ENCODE measurements around the gene FOLR2.

The FOLR2 gene

DNA sequence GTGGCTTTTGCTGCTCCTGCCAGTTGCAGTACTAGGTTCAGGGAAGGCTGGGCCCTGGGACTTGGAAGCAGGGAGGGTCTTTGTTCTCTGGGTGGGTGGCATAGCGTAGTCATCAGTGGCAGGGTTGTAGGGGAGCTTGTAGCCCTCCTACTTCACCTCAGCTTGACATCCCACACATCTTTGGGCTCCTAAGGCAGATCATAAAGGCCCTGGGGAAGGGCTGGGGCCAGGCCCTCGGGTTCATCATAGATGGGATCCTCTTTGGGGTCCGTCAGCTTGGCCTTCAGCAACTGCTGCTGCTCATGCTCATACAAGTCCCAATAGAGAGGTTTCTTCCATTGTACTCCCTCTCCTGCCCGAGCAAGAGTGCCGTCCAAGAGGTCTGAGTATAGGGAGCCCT lies 33.4 kb downstream of the FOLR2 start:
- TF ChIP-seq, protein P1, sequence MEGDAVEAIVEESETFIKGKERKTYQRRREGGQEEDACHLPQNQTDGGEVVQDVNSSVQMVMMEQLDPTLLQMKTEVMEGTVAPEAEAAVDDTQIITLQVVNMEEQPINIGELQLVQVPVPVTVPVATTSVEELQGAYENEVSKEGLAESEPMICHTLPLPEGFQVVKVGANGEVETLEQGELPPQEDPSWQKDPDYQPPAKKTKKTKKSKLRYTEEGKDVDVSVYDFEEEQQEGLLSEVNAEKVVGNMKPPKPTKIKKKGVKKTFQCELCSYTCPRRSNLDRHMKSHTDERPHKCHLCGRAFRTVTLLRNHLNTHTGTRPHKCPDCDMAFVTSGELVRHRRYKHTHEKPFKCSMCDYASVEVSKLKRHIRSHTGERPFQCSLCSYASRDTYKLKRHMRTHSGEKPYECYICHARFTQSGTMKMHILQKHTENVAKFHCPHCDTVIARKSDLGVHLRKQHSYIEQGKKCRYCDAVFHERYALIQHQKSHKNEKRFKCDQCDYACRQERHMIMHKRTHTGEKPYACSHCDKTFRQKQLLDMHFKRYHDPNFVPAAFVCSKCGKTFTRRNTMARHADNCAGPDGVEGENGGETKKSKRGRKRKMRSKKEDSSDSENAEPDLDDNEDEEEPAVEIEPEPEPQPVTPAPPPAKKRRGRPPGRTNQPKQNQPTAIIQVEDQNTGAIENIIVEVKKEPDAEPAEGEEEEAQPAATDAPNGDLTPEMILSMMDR (IDR thresholded peaks at IDR 0.05), result no peak

DNA sequence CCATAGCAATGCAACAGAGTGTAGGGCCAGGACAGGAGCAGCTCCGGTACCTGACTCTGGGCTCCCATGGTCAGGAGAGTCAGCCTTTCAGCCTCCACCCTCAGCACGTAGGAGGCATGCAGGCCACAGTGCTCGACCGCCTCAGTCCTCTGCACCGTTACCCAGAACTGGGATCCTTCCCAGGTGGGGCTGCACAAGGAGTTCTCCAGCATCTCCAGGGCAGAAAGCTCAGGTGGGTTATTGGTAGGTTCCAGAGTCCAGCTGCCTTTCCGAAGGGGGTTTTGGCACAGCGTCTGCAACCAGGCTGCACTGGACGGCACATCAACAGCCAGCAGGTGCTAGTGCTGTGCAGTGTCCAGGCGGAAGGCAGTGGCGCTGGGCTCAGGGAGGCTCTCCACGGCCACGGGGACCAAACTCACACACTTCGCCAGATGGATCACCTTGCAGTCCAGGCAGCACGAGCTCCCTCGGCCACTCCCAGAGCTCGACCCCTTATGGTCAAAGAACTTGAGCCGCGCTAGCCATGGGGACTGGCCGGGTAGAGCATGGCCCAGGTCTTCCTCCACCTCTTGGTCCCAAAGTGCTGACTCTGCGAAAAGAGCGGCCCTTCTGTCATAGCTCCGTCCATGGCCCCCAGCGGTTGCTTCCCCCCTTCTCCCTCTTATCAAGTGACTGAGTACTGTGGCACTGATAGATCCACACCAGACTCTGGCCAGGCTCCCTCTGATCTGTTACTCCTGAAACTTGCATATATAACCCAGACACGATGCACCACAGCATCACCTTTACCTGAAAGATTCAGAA lies 34.3 kb downstream of the FOLR2 start:
- TF ChIP-seq, protein P1 (IDR thresholded peaks at IDR 0.05), result no peak

DNA sequence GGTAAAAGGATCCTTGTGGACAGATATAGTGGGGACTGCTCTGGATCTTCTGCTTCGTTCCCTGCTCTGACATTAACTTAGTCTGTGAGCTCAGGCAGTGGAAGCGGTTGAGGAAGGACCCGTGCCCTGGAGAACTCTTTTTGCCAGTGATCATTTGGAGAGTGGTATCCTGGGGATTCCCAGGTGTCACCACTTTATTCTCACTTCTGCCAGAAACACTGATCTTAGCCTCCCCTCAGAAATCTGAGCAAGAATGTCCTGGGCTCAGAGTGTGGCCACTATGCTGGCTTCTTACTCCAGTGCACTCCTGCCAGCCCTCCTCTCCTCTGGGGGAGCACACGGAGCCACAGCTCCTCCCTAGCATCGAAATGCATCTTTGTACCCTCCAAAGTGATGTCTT lies 35.0 kb downstream of the FOLR2 start:
- TF ChIP-seq, protein P1 (IDR thresholded peaks at IDR 0.05), result no peak

DNA sequence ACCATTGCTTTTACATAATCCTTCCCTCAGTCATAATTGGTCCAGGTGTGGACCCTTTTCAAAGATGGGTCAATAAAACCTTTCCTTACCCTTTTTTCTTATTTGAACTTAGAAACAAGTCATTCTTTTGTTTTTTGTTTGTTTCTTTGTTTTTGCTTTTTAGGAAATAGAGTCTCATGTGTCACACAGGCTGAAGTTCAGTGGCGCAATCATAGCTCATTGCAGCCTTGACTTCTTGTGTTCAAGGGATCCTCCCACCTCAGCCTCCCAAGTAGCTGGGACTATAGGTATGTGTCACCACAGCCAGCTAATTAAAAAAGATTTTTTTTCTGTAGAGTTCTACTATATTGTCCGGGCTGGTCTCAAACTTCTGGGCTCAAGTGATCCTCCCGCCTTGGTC lies 36.8 kb downstream of the FOLR2 start:
- TF ChIP-seq, protein P1 (IDR thresholded peaks at IDR 0.05), result no peak

DNA sequence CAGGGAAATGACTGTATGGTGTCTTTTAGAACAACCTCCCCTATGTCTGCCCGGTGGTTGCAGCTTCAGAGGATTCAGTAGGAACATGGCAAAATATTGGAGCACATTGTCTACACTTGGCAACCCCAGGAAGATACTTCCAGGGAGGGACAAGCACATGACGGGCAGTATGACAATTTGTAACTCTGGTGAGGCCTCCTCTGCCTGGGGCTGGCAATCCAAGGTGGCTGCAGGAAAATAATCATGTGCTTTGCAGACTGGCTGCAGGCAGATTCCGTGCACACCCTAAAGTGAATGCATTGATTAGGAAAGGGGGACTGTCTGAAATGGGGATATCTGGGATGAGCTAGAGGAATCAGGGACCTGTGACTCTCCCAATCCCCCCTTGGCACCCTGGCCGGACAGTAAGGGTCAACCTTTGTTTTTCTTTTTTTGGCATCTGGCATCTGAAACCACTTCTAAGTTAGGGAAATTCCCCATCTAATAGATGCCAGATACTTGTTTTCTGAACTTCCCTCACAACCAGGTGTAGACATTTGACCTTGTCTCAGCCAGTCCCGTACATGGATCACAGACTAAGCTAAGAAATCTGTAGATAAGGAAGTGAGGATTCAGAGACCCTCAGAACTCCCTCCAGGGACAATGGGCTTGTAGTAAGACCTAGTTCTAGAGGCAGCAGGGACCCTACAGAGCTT lies 37.9 kb downstream of the FOLR2 start:
- TF ChIP-seq, protein P1 (IDR thresholded peaks at IDR 0.05), result no peak

DNA sequence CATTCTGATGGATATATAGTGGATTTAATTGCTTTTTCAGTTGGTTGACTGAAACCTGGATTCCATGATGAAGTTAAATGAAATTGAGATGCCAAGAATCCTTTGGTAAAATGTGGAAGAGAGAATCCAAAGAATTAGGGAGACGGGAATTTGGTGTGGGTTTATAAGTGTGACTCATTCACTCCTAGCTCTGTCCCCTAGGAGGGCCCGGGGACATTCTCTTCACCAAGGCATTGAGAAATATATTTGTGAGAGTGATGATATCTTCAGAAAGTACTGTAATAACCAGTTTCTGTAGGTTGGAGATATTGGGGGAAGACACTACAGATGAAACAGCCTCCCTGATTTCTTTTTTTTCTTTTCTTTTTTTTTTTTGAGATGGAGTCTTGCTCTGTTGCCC lies 41.0 kb downstream of the FOLR2 start:
- TF ChIP-seq, protein P1 (IDR thresholded peaks at IDR 0.05), result no peak

DNA sequence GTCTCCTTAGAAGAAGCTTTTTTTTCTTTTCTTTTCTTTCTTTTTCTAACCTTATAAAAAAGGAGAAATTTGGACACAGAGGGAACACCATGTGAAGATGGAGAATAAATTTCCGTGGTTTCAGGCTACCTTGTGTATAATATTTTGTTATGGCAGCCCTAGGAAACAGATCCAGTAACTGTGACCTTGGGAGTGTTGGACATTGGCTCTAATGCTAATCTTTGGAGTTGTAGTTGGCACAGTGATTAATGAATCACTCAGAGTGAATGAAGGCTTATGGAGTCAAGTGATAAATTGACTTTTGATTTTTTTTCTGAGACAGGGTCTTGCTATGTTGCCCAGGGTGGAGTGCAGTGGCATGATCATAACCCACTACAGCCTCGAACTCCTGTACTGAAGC lies 42.9 kb downstream of the FOLR2 start:
- TF ChIP-seq, protein P1 (IDR thresholded peaks at IDR 0.05), result no peak
